Measurements from ENCODE around the gene AFAP1. TPM values are rescaled to one million over a fixed set of nuclear protein-coding genes. Genes with fewer than 3 reads are reported as not detected.

AFAP1 gene
- total RNA-seq, 4 donors from 2014 or later, result 8.2 to 55.0 (median 28.9) TPM

- intact Hi-C loops (cut with DNase I; ENCODE audit: low total_unique reads), result no loop called here
- DNase-seq, result no peak
- Histone ChIP-seq H3K9me3 (no peaks in the 10 kb centered on the region), H3K4me3 (no peak overlapping the region), H3K27me3 (no peaks in the 10 kb centered on the region), H3K4me1 (no peaks in the 10 kb centered on the region), H3K27ac (no peak overlapping the region), H3K36me3 (no peaks in the 10 kb centered on the region)
- TF ChIP-seq CTCF (IDR thresholded peaks at IDR 0.05), result no peak
- no peak for TF ChIP-seq POLR2A (IDR thresholded peaks at IDR 0.05)
Measured at GRCh38 chr4:7709431-7709830, 230.2 kb downstream of the AFAP1 start.

GRCh38 chr4:7708981-7709380 is 230.7 kb downstream of the AFAP1 start:
- intact Hi-C loops (cut with DNase I; ENCODE audit: low total_unique reads), result no loop called here
- H3K4me3 ChIP-seq, result no peak overlapping the region
- no peaks in the 10 kb centered on the region for H3K27me3 ChIP-seq
- no peak for DNase-seq
- no peaks in the 10 kb centered on the region for H3K4me1 ChIP-seq
- no peaks in the 10 kb centered on the region for H3K9me3 ChIP-seq
- no peaks in the 10 kb centered on the region for H3K36me3 ChIP-seq
- TF ChIP-seq CTCF (IDR thresholded peaks at IDR 0.05) (no peak), POLR2A (IDR thresholded peaks at IDR 0.05) (no peak)
- H3K27ac ChIP-seq, result no peak overlapping the region

Other genes starting within 250 kb of the AFAP1 start
- 1 to 10 TPM in 2 of 4 donors, under 1 TPM in 2; 0.77 to 6.0 (median 1.5) TPM for gene ABLIM2, start 219.0 kb upstream of the AFAP1 start, total RNA-seq

Measured in uterus (tissue), 4 donors.